Measurements from ENCODE around the gene KIAA0232. TPM values are rescaled to one million over a fixed set of nuclear protein-coding genes. Genes with fewer than 3 reads are reported as not detected.

Gene KIAA0232
- total RNA-seq, 1 experiment from 2014 or later = 5.5 TPM

GRCh38 chr4:6898763-6899162 lies 116.2 kb downstream of the KIAA0232 start:
- intact Hi-C loops (cut with micrococcal nuclease) = no loop called here
- Histone ChIP-seq H3K4me2 (ENCODE audit: low read length) (no peak overlapping the region), H3K27me3 (ENCODE audit: low read length) (no peaks in the 10 kb centered on the region), H3K4me3 (ENCODE audit: low read length) (no peak overlapping the region), H3K4me1 (ENCODE audit: insufficient read depth, low read length) (no peaks in the 10 kb centered on the region), H3K27ac (ENCODE audit: low read length) (no peak overlapping the region), H2AFZ (ENCODE audit: low read length) (no peak overlapping the region), H3K36me3 (ENCODE audit: low read depth, low read length) (no peaks in the 10 kb centered on the region), H3F3A (ENCODE audit: low read length, unreplicated experiment) (no peaks in the 10 kb centered on the region), H4K20me1 (ENCODE audit: low read length) (no peaks in the 10 kb centered on the region), H3K9me3 (ENCODE audit: low read length) (no peaks in the 10 kb centered on the region), H3K9ac (ENCODE audit: low read length) (no peak overlapping the region), H3K79me2 (ENCODE audit: low read length) (no peaks in the 10 kb centered on the region), H3K9me2 (replicated peaks; ENCODE audit: low read length) (no peaks in the 10 kb centered on the region)
- TF ChIP-seq EZH2 (IDR thresholded peaks at IDR 0.05; ENCODE audit: low read length, unreplicated experiment) (no peak), EZH2phosphoT487 (IDR thresholded peaks at IDR 0.05; ENCODE audit: borderline replicate concordance, low read length) (no peak), CTCF (conservative IDR thresholded peaks at IDR 0.05; ENCODE audit: low read depth, low read length) (no peak)
- ChIA-PET POLR2A (ENCODE audit: unreplicated experiment) (no interaction called here), CTCF (interaction anchor here (0.7 kb wide), 2 partner anchors 66 to 94 kb away, joined by 4 to 9 read pairs; no protein-coding TSS in a partner anchor)
- BruUV-seq (replicated peaks) = no TSS peak
- no peak for DNase-seq
- no peak for ATAC-seq

DNA sequence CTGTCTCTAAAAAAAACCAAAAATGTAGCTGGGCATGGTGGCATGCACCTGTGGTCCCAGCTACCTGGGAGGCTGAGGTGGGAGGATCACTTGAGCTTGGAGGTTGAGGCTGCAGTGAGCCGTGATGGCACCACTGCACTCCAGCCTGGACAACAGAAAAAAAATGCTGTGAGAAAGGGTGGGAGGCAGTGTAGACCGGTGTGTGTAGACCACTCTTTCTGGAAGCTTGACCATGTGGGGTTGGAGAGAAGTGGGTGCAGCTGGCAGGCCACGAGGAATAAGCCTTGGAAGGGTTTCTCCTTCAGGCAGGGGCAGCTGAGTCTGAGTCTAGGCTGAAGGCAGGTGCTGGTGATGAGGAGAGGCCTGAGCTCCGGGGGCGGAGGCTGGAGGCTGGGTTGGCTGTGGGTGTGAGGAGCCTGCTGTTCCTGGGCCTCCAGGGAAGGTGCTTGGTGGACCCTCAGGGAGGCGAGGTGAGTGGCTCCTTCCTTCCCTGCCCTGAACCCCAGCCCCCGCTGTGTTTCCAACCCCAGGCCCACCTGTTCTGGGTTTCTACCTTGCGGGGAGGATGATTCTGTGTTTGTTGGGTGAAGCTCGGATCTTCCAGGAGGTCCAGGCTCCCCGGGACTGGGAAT lies 117.8 kb downstream of the KIAA0232 start:
- Histone ChIP-seq H2AFZ (ENCODE audit: low read length) (no peak overlapping the region), H3K36me3 (ENCODE audit: low read depth, low read length) (no peaks in the 10 kb centered on the region), H3K4me1 (ENCODE audit: insufficient read depth, low read length) (no peaks in the 10 kb centered on the region), H3K79me2 (ENCODE audit: low read length) (no peaks in the 10 kb centered on the region), H4K20me1 (ENCODE audit: low read length) (no peaks in the 10 kb centered on the region), H3F3A (ENCODE audit: low read length, unreplicated experiment) (no peaks in the 10 kb centered on the region), H3K4me3 (ENCODE audit: low read length) (no peak overlapping the region), H3K4me2 (ENCODE audit: low read length) (no peak overlapping the region), H3K27me3 (ENCODE audit: low read length) (no peaks in the 10 kb centered on the region), H3K27ac (ENCODE audit: low read length) (no peak overlapping the region), H3K9me3 (ENCODE audit: low read length) (no peaks in the 10 kb centered on the region), H3K9ac (ENCODE audit: low read length) (no peak overlapping the region), H3K9me2 (replicated peaks; ENCODE audit: low read length) (no peaks in the 10 kb centered on the region)
- intact Hi-C loops (cut with micrococcal nuclease) = no loop called here
- ChIA-PET POLR2A (ENCODE audit: unreplicated experiment) (no interaction called here), CTCF (no interaction called here)
- TF ChIP-seq CTCF (conservative IDR thresholded peaks at IDR 0.05; ENCODE audit: low read depth, low read length) (no peak), EZH2phosphoT487 (IDR thresholded peaks at IDR 0.05; ENCODE audit: borderline replicate concordance, low read length) (no peak), EZH2 (IDR thresholded peaks at IDR 0.05; ENCODE audit: low read length, unreplicated experiment) (no peak)
- ATAC-seq (no peak), DNase-seq (no peak)
- no TSS peak for BruUV-seq (replicated peaks)

GRCh38 chr4:6900956-6901355 lies 118.4 kb downstream of the KIAA0232 start:
- Histone ChIP-seq H3K79me2 (ENCODE audit: low read length) (no peaks in the 10 kb centered on the region), H3K36me3 (ENCODE audit: low read depth, low read length) (no peaks in the 10 kb centered on the region), H3K4me2 (ENCODE audit: low read length) (no peak overlapping the region), H4K20me1 (ENCODE audit: low read length) (no peaks in the 10 kb centered on the region), H3K9ac (ENCODE audit: low read length) (no peak overlapping the region), H3K9me3 (ENCODE audit: low read length) (no peaks in the 10 kb centered on the region), H3K4me1 (ENCODE audit: insufficient read depth, low read length) (no peaks in the 10 kb centered on the region), H3F3A (ENCODE audit: low read length, unreplicated experiment) (no peaks in the 10 kb centered on the region), H2AFZ (ENCODE audit: low read length) (no peak overlapping the region), H3K27ac (ENCODE audit: low read length) (no peak overlapping the region), H3K4me3 (ENCODE audit: low read length) (no peak overlapping the region), H3K9me2 (replicated peaks; ENCODE audit: low read length) (no peaks in the 10 kb centered on the region), H3K27me3 (ENCODE audit: low read length) (no peaks in the 10 kb centered on the region)
- TF ChIP-seq EZH2 (IDR thresholded peaks at IDR 0.05; ENCODE audit: low read length, unreplicated experiment) (no peak), CTCF (conservative IDR thresholded peaks at IDR 0.05; ENCODE audit: low read depth, low read length) (no peak), EZH2phosphoT487 (IDR thresholded peaks at IDR 0.05; ENCODE audit: borderline replicate concordance, low read length) (no peak)
- intact Hi-C loops (cut with micrococcal nuclease) = no loop called here
- no peak for ATAC-seq
- no peak for DNase-seq
- ChIA-PET CTCF (no interaction called here), POLR2A (ENCODE audit: unreplicated experiment) (no interaction called here)
- no TSS peak for BruUV-seq (replicated peaks)
